ENCODE data around the gene NAB2.

NAB2 gene

DNA sequence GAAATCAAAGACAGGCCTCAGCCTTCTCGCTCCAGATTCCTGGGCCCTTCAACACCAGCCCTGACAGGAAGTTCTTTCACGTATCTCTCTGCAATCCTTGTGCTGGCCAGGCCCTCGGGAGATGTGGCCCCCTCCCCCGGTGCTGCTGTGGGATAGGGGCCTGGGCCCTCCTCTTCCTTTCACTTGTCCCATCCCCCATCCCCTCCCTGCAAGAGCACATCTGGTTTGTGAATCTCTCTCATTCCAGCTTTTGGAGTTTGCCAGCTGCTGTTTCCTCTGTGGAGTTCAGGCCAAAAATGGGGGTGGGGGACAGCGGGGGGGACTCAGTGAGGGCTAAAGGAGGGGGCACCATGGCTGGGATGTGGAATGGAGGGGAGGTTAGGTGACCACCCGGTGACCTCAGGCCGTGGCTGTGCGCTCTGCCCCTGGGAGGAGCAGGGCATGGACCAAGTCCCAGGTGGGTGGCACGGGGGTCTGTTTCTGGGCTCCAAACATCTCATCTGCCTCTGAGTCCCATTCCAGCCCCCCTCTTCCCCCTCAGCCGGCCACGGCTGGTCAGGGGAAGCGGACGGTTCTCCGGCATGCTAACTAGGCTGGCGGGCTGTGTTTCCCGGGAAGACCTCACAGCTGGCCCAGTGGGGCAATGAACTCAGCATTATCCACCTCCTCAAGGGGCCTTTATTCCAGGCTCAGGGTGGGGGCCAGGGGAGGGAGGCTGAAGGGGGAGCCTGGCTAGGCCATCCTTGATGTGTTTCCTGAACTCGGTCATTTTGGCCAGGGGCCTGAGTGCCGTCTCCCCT, 46.8 kb downstream of the NAB2 start:
- no peak for DNase-seq

- DNase-seq = no peak
Observed at GRCh38 chr12:57138526-57139272, 49.8 kb downstream of the NAB2 start.

DNA sequence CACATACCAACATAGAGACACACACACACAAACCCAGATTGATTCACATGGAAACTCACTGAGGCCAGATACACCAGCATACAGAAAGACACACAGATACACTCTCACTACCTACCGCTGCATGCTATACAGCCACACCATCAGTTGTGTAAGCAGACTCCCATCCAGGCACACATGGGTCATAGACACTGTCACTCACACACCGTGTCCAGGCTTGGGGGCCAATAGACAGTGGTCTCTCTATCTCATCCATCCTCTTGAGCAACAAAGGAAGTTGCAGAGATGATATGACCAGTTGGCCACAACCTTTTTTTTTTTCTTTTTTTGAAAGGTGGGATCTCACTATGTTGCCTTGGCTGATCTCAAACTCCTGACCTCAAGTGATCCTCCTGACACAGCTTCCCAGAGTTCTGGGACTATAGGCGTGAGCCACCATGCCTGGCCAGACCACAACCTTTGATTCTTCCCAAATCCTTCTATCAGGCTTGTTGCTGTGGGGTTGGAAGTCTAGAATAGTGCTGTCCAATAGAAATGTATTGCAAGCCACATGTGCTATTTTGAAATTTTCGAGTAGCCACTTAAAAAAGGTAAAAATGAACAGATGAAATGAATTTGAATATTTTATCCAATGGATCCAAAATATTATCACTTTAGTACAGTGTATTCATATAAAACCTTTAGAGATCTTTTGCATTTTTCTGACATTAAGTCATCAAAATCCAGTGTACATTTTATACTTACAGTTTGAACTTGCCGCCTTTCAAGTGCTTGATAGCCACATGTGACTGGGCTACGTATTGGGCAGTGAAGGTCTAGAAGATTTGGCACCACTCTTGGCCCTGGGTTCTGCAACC, 51.1 kb downstream of the NAB2 start:
- DNase-seq = no peak

DNA sequence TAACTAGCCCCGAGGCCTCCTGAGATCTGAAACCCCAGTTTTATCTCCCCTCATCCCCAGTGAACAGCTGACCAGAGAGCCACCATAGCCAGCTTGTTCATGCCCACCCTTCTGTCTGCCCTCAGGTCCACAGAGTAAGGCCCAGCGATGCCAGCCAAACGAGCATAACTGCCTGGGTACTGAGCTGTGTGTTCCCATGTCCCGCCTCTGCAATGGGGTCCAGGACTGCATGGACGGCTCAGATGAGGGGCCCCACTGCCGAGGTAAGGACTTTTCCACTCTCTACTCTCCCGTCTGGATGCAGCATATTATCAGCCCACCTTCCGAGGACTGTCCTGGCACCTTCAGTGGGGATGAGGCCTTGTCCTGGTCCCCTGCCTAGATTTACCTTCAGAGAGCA, 52.3 kb downstream of the NAB2 start:
- DNase-seq = no peak

- DNase-seq = no peak
Observed at GRCh38 chr12:57142121-57142520, 53.2 kb downstream of the NAB2 start.

DNA sequence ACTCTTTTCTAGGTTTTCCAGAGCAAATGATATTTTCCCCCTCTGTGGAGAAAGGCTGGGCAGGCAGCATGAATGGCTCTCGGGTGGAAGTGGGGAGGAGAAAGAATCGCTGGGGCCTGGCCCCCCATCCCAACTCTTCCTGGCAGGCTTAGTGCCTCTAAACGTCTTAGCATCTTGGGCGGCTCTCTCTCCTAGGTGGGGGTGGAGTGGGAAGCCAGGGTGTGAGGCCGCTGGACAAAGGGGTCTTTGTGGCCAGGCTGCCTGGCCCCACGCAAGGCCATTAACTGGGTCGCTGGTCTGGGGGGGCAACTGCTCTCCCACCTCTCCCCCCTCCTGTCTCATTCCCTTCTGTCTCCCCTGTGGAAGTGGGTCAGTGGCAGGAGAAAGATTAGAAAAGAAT, 53.8 kb downstream of the NAB2 start:
- no peak for DNase-seq

DNA sequence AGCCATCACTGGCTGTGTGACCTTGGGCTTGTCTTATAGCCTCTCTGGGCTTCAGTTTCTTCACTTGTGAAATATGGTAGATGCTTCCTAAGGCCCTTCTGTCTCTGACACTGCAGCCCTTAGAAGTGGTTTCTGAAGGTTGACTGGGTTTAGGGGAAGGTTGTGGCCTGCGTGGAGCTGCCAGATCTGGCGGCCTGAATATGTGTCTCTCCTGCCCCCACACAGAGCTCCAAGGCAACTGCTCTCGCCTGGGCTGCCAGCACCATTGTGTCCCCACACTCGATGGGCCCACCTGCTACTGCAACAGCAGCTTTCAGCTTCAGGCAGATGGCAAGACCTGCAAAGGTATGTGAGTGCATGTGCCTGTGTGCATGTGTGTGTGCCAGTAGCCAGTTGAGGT, 54.5 kb downstream of the NAB2 start:
- no peak for DNase-seq
